Activated CD4-positive, CD25-positive, alpha-beta regulatory T cell treated with anti-CD3 and anti-CD28 coated beads, Interleukin-2, amount 50 U/mL, for 24 hours (primary cell): ENCODE data around the gene ITGB4.
A peak's percentile ranks its signal among the peaks of the same experiment; 100 is the strongest.

Source experiments
- ATAC-seq, 2 donors: fragments of 150-1000 bp; cut with Tn5 transposase; one replicate each; pipeline ENCODE4 v1.10.0; 2021; ENCODE audit warnings: mild to moderate bottlenecking in 1 of 2, moderate library complexity in 1 of 2

Gene ITGB4

GRCh38 chr17:75733471-75733870 is 12.2 kb downstream of the ITGB4 start:
- no peak for ATAC-seq

GRCh38 chr17:75734674-75735294 is 13.5 kb downstream of the ITGB4 start:
- no peak for ATAC-seq

GRCh38 chr17:75736173-75736835 is 15.0 kb downstream of the ITGB4 start:
- ATAC-seq = no peak

GRCh38 chr17:75737133-75737962 is 16.1 kb downstream of the ITGB4 start:
- no peak for ATAC-seq

- ATAC-seq = no peak
These were observed 17.1 kb downstream of the ITGB4 start for GRCh38 chr17:75738218-75738802.

GRCh38 chr17:75739174-75739573 is 17.9 kb downstream of the ITGB4 start:
- ATAC-seq = no peak

GRCh38 chr17:75739801-75740200 is 18.5 kb downstream of the ITGB4 start:
- no peak for ATAC-seq

- ATAC-seq = no peak
These were observed 19.0 kb downstream of the ITGB4 start for GRCh38 chr17:75740215-75740614.

GRCh38 chr17:75740631-75741077 is 19.4 kb downstream of the ITGB4 start:
- ATAC-seq = no peak

GRCh38 chr17:75742337-75742736 is 21.1 kb downstream of the ITGB4 start:
- ATAC-seq = no peak

- ATAC-seq = no peak
These were observed 22.5 kb downstream of the ITGB4 start for GRCh38 chr17:75743625-75744206.

GRCh38 chr17:75748706-75749105 is 27.4 kb downstream of the ITGB4 start:
- no peak for ATAC-seq

- peak; percentile 70 to 79 for ATAC-seq
These were observed 28.5 kb downstream of the ITGB4 start for GRCh38 chr17:75749545-75750389.

GRCh38 chr17:75750661-75751423 is 29.6 kb downstream of the ITGB4 start:
- no peak for ATAC-seq

GRCh38 chr17:75751676-75752404 is 30.6 kb downstream of the ITGB4 start:
- no peak for ATAC-seq

GRCh38 chr17:75752405-75752709 is 31.1 kb downstream of the ITGB4 start:
- ATAC-seq = no peak

- ATAC-seq = no peak
These were observed 31.7 kb downstream of the ITGB4 start for GRCh38 chr17:75752802-75753513.

GRCh38 chr17:75753514-75754377 is 32.5 kb downstream of the ITGB4 start:
- ATAC-seq = peak; percentile 86 to 87
